Thyroid gland (tissue), 4 donors: ENCODE results near the gene TMEM258. TPM values are rescaled to one million over a fixed set of nuclear protein-coding genes. Genes with fewer than 3 reads are reported as not detected.

Source experiments
- DNase-seq, 2 donors: peaks; one replicate each; pipeline ENCODE4 v3.0.0-alpha.2; 2019
- H3K27ac ChIP-seq, 3 donors: fragments of 200-600 bp; sonication (generic); 1 replicate in 2 of 3; 2 replicates in 1 of 3; pipeline ENCODE4 v1.5.1; 2016 to 2019; ENCODE audit warnings: mild to moderate bottlenecking in 1 of 3, moderate library complexity in 1 of 3
- H3K27me3 ChIP-seq: fragments of 200-600 bp; sonication (generic); one replicate; pipeline ENCODE4 v1.5.1; 2019
- H3K36me3 ChIP-seq, 2 donors: fragments of 200-600 bp; sonication (generic); one replicate each; pipeline ENCODE4 v1.5.1; 2016 to 2019
- H3K4me1 ChIP-seq, 2 donors: fragments of 200-600 bp; sonication (generic); one replicate each; pipeline ENCODE4 v1.5.1; 2017 to 2019
- H3K4me3 ChIP-seq, 3 donors: fragments of 200-600 bp; sonication (generic); replicated peaks in 1 of 3; 1 replicate in 2 of 3; 2 replicates in 1 of 3; pipeline ENCODE4 v1.5.1; 2016; ENCODE audit warnings: mild to moderate bottlenecking in 1 of 3
- H3K9me3 ChIP-seq: fragments of 200-600 bp; sonication (generic); one replicate; pipeline ENCODE4 v1.5.1; 2017
- CTCF ChIP-seq, 6 experiments: fragments of 200-600 bp in 3 of 6; fragments of 450-650 bp in 3 of 6; sonication (generic) in 3 of 6; IDR thresholded peaks; one replicate each; pipeline ENCODE4 v1.5.1; 2016 to 2019; ENCODE audit warnings: antibody characterized with exemption in 6 of 6, mild to moderate bottlenecking in 2 of 6, inconsistent platforms in 1 of 6, moderate library complexity in 1 of 6
- POLR2A ChIP-seq, 2 donors: fragments of 450-650 bp; IDR thresholded peaks; one replicate each; pipeline ENCODE4 v1.6.1; 2017; ENCODE audit warnings: antibody characterized with exemption in 2 of 2, mild to moderate bottlenecking in 2 of 2, moderate library complexity in 1 of 2
- WGBS, 2 donors: methylation state at CpG; one replicate each; pipeline ENCODE4 v1.1.5; 2017; 5-methylcytosine and 5-hydroxymethylcytosine counted together
- intact Hi-C: fragments of 100-400 bp; cut with DNase I; formaldehyde crosslinking; loops from one replicate; pipeline ENCODE4 v1.15.1; 2023
- total RNA-seq, 4 donors: library from RNA; depleted of rRNA; stranded (reverse); fragments of >200 nt; gene quantifications; one replicate each; pipeline ENCODE4 v1.2.3, GENCODE V29; 2016

TMEM258 gene
- total RNA-seq, 4 donors from 2014 or later, result 28.0 to 57.9 (median 48.1) TPM

- peaks cover 22 to 29% of the 10 kb centered on the region in 2 donors for H3K4me1 ChIP-seq
- H3K4me3 ChIP-seq, result peak overlapping the region in 1 of 3 donors; percentile 42
- H3K27me3 ChIP-seq, result no peaks in the 10 kb centered on the region
- peak overlapping the region in 2 of 3 donors; percentile 32 to 51 for H3K27ac ChIP-seq
- no peaks in the 10 kb centered on the region for H3K9me3 ChIP-seq
- no peak for DNase-seq
- TF ChIP-seq POLR2A (IDR thresholded peaks at IDR 0.05), result no peak
- intact Hi-C loops, result loop anchor here (5.0 kb wide), 1 partner anchor 60 kb away; no protein-coding TSS in a partner anchor
- no peaks in the 10 kb centered on the region for H3K36me3 ChIP-seq
- WGBS, 2 donors, result 43 to 57% methylated on average over 20 to 23 of the region's 23 CpGs
These were observed 34.7 kb upstream of the TMEM258 start for GRCh38 chr11:61826930-61827570.

DNA sequence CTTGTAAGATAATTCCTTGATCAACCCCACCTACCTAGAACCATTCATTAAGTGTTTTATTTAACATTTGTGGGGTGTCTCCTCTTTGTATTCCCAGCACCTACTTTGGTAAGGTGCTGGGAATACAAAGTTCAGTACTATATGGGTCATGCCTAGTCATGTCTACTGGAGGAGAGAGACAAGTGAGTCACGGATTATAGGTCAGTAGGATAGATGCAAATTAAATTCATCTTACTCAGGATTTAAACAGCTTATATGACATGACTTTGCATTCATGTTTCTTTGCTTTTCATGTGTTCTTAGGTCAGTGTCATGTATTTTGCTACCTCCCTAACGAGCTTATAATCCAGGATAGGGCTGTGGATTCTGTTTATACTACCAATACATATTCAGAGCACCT lies 27.8 kb upstream of the TMEM258 start:
- Histone ChIP-seq H3K4me1 (peaks cover 6 to 15% of the 10 kb centered on the region in 2 donors), H3K36me3 (no peaks in the 10 kb centered on the region), H3K27me3 (no peaks in the 10 kb centered on the region), H3K27ac (no peak overlapping the region), H3K4me3 (no peak overlapping the region), H3K9me3 (no peaks in the 10 kb centered on the region)
- WGBS, 2 donors, result 88 to 91% methylated on average over 2 of the region's 2 CpGs
- no peak for DNase-seq
- TF ChIP-seq POLR2A (IDR thresholded peaks at IDR 0.05) (no peak), CTCF (IDR thresholded peaks at IDR 0.05) (no peak)
- intact Hi-C loops, result no loop called here

- Histone ChIP-seq H3K27me3 (no peaks in the 10 kb centered on the region), H3K27ac (peak overlapping the region in 2 of 3 donors; percentile 11 to 97), H3K4me1 (peaks cover 6 to 15% of the 10 kb centered on the region in 2 donors), H3K9me3 (no peaks in the 10 kb centered on the region), H3K4me3 (peak overlapping the region in 1 of 3 donors; percentile 59), H3K36me3 (no peaks in the 10 kb centered on the region)
- WGBS, 2 donors, result 77% methylated on average over 6 of the region's 6 CpGs
- intact Hi-C loops, result no loop called here
- TF ChIP-seq CTCF (IDR thresholded peaks at IDR 0.05) (no peak), POLR2A (IDR thresholded peaks at IDR 0.05) (no peak)
- DNase-seq, result no peak
These were observed 25.2 kb upstream of the TMEM258 start for GRCh38 chr11:61817471-61818202.

DNA sequence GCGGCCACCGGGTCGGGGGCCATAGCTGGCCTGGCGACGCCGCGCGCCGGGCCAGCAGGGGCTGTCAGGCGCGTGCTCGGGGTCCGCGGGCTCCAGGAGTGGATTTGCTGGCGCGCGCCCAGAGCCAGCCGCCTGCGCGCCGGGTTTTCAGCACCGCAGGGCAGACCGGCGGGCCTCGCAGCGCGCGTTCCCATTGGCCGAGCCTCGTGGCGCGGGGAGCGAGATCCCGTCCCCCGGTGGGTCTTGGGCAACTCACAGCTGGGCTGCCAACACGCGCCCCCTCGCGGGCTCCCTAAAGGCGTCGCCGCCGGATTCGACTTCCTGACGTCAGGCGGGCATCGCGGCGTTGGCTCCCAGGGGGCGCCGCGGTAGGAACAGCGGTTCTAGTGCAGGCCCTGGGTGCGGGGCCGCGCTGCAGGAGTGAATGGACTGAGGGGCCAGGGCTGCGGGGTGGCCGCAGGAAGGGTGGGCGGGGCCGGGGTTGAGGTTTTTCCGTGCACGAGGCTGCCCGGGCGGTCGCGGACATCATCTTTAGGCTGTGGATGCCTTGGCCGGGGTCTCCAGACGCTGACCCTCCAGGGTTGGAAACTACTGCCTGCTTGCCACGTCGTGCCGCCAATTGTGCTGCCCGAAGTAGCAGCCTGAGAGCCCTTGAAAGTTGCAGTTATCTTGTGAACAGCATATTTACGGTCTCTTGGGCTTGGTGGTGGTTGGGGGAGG lies 24.5 kb upstream of the TMEM258 start, which contains the start of gene FADS1:
Gene FADS1, minus strand, starts transcription at position 268 of the 720 bp plus-strand sequence. Its CDS starts 74 bp downstream, at position 194.
- intact Hi-C loops, result no loop called here
- Histone ChIP-seq H3K4me3 (peak within 1 kb of the TSS; percentile 40 to 59 (median 53)), H3K36me3 (no peaks in the 10 kb centered on the region), H3K27me3 (no peaks in the 10 kb centered on the region), H3K9me3 (no peaks in the 10 kb centered on the region), H3K27ac (peak within 1 kb of the TSS; percentile 91 to 97 (median 96)), H3K4me1 (peaks cover 6 to 15% of the 10 kb centered on the region in 2 donors)
- TF ChIP-seq CTCF (IDR thresholded peaks at IDR 0.05), result peak in 3 of 6 experiments; percentile 44 to 48 (median 46)
- peak in 1 of 2 donors; percentile 35 for TF ChIP-seq POLR2A (IDR thresholded peaks at IDR 0.05)
- peak; percentile 82 to 88 for DNase-seq
- WGBS, 2 donors, result 1 to 2% methylated on average over 16 to 20 of the region's 73 CpGs
